ENCODE measurements around the gene RPA1.
A peak's percentile ranks its signal among the peaks of the same experiment; 100 is the strongest.
"Not testable (repeated sequence)": the region's sequence is repeated elsewhere in the genome, so short reads cannot be mapped to it uniquely, and the experiment has no call there.

RPA1 gene

GRCh38 chr17:1829592-1830257 lies at the start of gene RPA1, which contains the start of gene SMYD4:
Gene RPA1 (plus strand): TSS chr17:1830005. CDS start chr17:1830094, 89 bp downstream.
Gene SMYD4 (minus strand): TSS chr17:1829902. CDS start chr17:1827994, 1,908 bp downstream.
- DNase-seq, result peak; percentile 91

GRCh38 chr17:1782171-1782567 lies 47.6 kb upstream of the RPA1 start:
- no peak for DNase-seq

GRCh38 chr17:1783271-1783670 lies 46.5 kb upstream of the RPA1 start:
- no peak for DNase-seq

- no peak for DNase-seq
These were observed 45.8 kb upstream of the RPA1 start for GRCh38 chr17:1783834-1784611.

- DNase-seq, result no peak
These were observed 43.9 kb upstream of the RPA1 start for GRCh38 chr17:1785930-1786329.

GRCh38 chr17:1786708-1787107 lies 43.1 kb upstream of the RPA1 start:
- no peak for DNase-seq

- no peak for DNase-seq
These were observed 42.4 kb upstream of the RPA1 start for GRCh38 chr17:1787301-1787902.

GRCh38 chr17:1789936-1790335 lies 39.9 kb upstream of the RPA1 start:
- no peak for DNase-seq

GRCh38 chr17:1792495-1793446 lies 37.0 kb upstream of the RPA1 start:
- no peak for DNase-seq

- DNase-seq, result no peak
These were observed 36.4 kb upstream of the RPA1 start for GRCh38 chr17:1793447-1793806.

GRCh38 chr17:1796800-1797199 lies 33.0 kb upstream of the RPA1 start:
- no peak for DNase-seq

GRCh38 chr17:1797323-1797722 lies 32.5 kb upstream of the RPA1 start:
- DNase-seq, result no peak

GRCh38 chr17:1797846-1798245 lies 32.0 kb upstream of the RPA1 start:
- not testable (repeated sequence) for DNase-seq

GRCh38 chr17:1800240-1800639 lies 29.6 kb upstream of the RPA1 start:
- no peak for DNase-seq

- DNase-seq, result no peak
These were observed 29.1 kb upstream of the RPA1 start for GRCh38 chr17:1800712-1801111.

- no peak for DNase-seq
These were observed 27.4 kb upstream of the RPA1 start for GRCh38 chr17:1802429-1802828.

GRCh38 chr17:1803280-1803679 lies 26.5 kb upstream of the RPA1 start:
- no peak for DNase-seq

GRCh38 chr17:1807890-1808289 lies 21.9 kb upstream of the RPA1 start:
- no peak for DNase-seq

- no peak for DNase-seq
These were observed 21.2 kb upstream of the RPA1 start for GRCh38 chr17:1808644-1809043.

GRCh38 chr17:1809815-1810214 lies 20.0 kb upstream of the RPA1 start:
- DNase-seq, result not testable (repeated sequence)

- no peak for DNase-seq
These were observed 19.2 kb upstream of the RPA1 start for GRCh38 chr17:1810450-1811103.

GRCh38 chr17:1813088-1813487 lies 16.7 kb upstream of the RPA1 start:
- DNase-seq, result no peak

Measured in activated naive CD4-positive, alpha-beta T cell treated with anti-CD3 and anti-CD28 coated beads, Interleukin-2, amount 50 U/mL, for 16 hours (primary cell).